Mesenteric fat pad (tissue), 1 donor: ENCODE data around the gene LSAMP. TPM values are rescaled to one million over a fixed set of nuclear protein-coding genes. Genes with fewer than 3 reads are reported as not detected.
"Not testable (repeated sequence)": the region's sequence is repeated elsewhere in the genome, so short reads cannot be mapped to it uniquely, and the experiment has no call there.

Experiments
- DNase-seq: peaks from one replicate; pipeline ENCODE4 v3.0.0-alpha.2; 2020; ENCODE audit warnings: low spot score
- total RNA-seq: library from RNA; stranded (reverse); fragmentation: NEBNext Ultra II Directional; extraction: Animal tissue kit (Norgen Biotek cat#: 25700); gene quantifications from one replicate; pipeline ENCODE4 v1.2.1, GENCODE V29; 2021
- donor health status: DM: yes; HTN: yes; CAD: no.

LSAMP gene
- total RNA-seq, 1 donor from 2014 or later: 1.7 TPM

- DNase-seq: no peak
These were observed 592.2 kb downstream of the LSAMP start for GRCh38 chr3:115853104-115853503.

- no peak for DNase-seq
These were observed 593.0 kb downstream of the LSAMP start for GRCh38 chr3:115852278-115852677.

DNA sequence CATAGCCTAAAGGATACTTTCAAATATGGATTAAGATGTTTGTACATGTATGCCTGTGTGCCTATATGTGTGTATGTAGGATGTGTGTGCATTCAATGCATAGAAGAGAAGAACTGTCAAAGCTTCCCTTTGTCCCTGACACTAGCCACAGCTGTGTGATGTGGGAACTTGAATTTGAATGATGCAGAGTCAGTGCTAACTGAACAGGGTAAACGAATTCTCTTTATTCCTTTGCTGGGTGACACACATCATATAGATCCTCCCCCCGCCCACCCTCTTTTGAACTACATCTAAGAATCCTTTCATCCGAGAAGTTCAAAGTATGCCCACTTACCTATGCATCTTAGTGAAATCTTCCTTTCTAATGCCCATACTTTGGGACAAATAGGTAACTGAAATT is 593.7 kb downstream of the LSAMP start:
- DNase-seq: no peak

DNA sequence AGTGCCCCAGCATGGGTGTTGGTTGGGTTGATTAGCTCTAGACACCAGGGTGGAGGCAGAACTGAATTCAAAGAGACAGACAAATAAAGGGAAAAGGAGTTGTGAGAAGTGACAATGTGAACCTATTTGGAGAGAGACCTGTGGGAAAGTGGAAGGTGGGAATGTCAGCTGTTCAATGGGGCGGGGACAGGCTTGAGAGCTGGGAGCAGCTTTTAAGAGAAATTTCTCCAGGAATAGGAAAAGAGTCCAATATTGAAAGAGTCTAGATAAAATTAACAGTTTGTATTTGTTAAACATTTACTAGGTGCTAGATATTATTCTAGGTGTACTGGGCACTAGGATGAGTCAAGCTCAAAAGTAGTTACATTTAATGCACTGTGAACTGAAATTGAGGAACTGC is 596.6 kb downstream of the LSAMP start:
- no peak for DNase-seq

GRCh38 chr3:115845986-115846385 is 599.3 kb downstream of the LSAMP start:
- no peak for DNase-seq

DNA sequence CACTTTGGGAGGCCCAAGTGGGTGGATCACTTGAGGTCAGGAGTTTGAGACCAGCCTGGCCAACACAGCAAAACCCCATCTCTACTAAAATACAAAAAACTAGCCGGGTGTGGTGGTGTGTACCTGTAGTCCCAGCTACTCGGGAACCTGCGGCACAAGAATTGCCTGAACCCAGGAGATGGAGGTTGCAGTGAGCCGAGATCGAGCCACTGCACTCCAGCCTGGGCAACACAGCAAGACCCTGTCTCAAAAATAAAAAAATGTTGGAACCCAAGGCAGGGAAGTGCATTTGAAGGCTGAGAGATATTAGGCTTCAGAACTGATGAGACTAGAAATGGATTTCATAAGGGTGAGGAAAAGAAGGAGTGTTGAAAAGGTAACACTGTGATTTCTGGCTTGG is 600.6 kb downstream of the LSAMP start:
- DNase-seq: not testable (repeated sequence)

- no peak for DNase-seq
These were observed 602.1 kb downstream of the LSAMP start for GRCh38 chr3:115843206-115843605.

GRCh38 chr3:115839246-115839645 is 606.0 kb downstream of the LSAMP start:
- no peak for DNase-seq

DNA sequence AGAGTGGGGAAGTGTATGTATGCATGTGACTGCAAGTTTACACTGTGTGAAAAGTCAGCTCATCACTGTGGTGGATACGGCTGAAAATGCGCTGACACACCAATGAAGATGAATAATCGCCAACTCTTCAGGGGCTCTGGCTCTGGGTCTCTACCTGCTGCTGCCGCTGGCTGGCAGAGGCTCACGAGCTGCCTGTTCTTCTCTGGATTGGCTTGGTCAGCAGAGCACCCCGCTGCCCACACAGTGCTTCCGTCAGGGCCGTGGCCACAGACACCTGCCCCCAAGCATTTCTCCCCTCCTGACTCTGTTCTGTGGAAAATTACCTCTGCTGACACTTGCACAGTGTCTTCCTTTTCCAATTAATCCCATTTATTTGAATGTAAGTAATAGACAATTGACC is 606.5 kb downstream of the LSAMP start:
- no peak for DNase-seq

DNA sequence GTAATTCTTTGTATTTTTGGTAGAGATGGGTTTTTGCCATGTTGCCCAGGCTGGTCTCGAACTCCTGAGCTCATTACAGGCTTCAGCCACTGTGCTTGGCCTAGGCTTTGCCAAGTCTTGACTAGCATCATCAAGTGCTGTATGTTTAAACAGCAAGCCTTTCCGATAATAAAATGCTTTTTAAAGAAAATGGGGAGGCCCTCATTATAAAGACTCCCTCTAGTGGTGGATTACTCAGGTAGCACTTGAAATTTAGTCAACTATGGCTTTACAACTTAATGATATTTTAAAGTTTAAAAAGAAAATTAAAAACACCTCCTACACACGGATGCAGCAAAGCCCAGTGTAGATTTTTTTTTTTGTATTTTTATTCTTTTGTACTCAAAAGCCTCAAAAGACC is 608.3 kb downstream of the LSAMP start:
- DNase-seq: no peak

GRCh38 chr3:115835946-115836345 is 609.3 kb downstream of the LSAMP start:
- no peak for DNase-seq

- no peak for DNase-seq
These were observed 611.2 kb downstream of the LSAMP start for GRCh38 chr3:115834068-115834467.

DNA sequence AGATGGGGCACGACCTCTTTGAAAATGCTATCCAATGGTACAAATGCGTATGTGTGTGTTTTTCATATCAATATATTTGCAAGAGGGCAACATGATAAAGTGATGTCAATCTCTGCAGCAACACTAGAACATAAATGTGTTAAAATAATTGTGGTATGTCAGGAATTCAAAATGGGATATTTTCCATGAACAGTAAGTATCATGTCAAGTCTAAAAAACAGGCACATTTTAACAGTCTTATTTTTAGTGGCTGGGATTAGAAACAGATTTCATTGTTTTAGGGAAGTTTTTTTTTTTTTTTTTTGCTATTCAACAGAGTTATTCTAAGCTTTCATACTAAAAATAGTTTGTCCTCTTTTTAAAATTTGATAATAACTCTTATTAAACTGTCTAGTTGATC is 612.2 kb downstream of the LSAMP start:
- no peak for DNase-seq

DNA sequence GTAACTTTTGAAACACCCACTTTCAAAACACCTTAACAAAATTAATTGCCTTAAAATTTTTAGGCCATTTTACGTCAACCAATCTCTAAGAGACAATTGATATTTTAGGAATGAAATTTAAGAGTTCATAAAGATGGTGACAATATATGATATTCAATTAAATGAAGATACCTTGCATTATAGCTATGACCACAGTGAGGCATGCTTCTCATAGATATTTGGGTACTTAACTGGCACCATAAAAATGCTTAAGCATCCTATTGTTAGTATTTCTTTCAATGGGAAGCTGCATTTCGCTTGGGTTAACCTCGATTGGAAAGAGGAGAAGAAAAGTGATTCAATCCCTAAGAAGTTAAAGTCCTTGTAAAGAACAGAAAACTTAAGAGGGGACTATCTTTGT is 613.0 kb downstream of the LSAMP start:
- no peak for DNase-seq

- DNase-seq: no peak
These were observed 613.4 kb downstream of the LSAMP start for GRCh38 chr3:115831864-115832263.

- no peak for DNase-seq
These were observed 614.4 kb downstream of the LSAMP start for GRCh38 chr3:115830764-115831395.

GRCh38 chr3:115828401-115828800 is 616.9 kb downstream of the LSAMP start:
- no peak for DNase-seq

GRCh38 chr3:115827495-115827894 is 617.8 kb downstream of the LSAMP start:
- no peak for DNase-seq

DNA sequence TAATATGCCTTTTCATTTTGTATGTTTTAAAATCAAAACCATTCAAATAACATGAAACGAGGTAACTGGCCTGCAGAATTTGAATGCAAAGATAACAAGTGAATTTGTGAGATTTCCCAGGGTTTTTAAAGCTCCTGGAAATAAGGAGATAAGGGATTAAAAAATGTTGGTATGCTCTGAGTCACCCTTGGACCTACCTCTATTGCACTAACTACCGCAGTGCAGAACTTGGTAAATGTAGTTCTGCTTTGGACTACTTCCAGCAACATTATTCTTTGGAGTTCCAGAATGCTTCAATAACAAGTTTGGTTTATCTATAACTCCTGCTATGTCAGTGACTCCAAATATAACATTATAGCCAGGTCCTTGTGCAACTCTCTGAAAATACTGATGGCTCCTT is 620.2 kb downstream of the LSAMP start:
- no peak for DNase-seq

- DNase-seq: no peak
These were observed 622.2 kb downstream of the LSAMP start for GRCh38 chr3:115823083-115823482.

DNA sequence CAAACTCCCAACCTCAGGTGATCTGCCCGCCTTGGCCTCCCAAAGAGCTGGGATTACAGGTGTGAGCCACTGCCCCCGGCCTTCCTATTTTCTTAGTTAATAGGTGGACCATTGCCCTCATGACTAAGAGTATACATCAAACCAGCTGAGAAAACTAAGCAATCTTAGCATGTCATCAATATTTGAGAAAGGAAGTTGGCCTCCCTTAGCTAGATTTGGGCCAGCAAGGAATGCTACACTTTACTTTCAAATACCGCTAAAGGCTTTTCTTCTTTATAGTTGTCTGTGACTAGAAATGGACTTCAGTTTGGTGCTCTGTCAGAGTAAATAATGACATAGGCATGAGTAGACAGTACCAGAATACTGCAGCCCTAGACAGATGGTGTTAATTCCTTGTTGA is 622.7 kb downstream of the LSAMP start:
- no peak for DNase-seq

DNA sequence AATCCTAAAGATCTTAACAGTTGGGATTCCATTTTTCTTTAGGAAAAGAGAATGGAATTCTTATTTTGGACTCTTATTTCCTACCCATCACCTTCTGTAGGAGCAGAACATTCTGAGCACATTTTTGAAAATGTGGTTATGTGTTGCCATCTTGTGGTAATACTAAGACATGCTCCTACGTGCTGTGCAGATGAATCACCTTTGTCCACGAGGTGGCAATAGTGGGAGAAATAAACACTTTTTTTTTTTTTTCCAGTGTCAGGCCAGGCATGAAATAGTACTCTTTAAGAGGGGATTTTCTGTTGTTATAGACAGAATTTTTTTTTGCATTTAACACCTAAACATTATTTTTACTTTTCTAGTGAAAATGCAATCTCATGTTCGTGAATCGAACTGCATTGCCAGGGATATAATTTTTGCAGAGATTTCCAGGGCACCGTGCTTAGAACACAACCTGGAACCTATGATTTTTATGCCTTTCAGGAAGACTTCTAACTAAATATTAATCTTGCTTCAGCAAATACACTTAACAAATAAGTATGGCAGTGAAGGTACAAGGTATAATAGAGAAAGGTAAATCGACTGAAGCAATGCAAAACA is 625.4 kb downstream of the LSAMP start:
- no peak for DNase-seq

DNA sequence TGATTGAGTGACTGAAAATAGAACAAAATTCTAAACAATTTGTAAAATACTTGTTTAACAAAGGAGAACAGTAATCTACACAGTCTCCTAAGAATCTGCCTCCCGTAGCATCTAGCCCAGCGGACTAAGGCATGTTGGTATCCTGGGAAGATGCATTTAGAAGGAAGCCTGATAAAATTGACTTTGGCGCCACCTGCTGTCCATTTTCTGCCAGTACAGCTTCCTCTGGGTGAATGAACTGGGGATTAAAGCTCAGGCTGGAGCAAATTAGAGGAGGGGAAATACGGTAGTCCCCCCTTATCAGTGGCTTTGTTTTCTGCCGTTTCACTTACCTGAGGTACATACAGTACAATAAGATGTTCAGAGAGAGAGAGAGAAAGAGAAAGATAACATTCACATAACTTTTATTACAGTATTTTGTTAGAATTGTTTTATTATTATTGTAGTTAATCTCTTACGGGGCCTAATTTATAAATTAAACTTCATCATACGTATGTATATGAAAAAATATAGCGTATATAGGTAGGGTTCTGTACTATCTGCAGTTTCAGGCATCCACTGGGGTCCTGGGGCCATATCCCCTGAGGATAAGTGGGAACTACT is 630.4 kb downstream of the LSAMP start:
- no peak for DNase-seq
